GM12878 (cell line): ENCODE measurements around the gene TM4SF18. TPM values are rescaled to one million over a fixed set of nuclear protein-coding genes. Genes with fewer than 3 reads are reported as not detected.

Experiments
- ATAC-seq: fragments of 200-7000 bp; cut with Tn5 transposase; 3 replicates; pipeline ENCODE4 v1.9.1; 2020; ENCODE audit warnings: mild to moderate bottlenecking, moderate library complexity
- BruUV-seq: library from RNA; stranded (reverse); fragments of 400-500 nt; replicated peaks from 2 replicates; lab custom pipeline; 2021; lab: Mats Ljungman, UMichigan
- CTCF ChIA-PET: fragments of 300-600 bp; sonication (Branson Sonifier 250); formaldehyde crosslinking; extraction: SDS; loops from one replicate; lab custom pipeline; 2021; ENCODE audit warnings: inconsistent platforms; lab: Yijun Ruan, JAX
- POLR2A ChIA-PET: fragments of 350-600 bp; formaldehyde crosslinking; extraction: SDS; loops from one replicate; lab custom pipeline; 2021; ENCODE audit warnings: inconsistent platforms; lab: Charles Lee
- RAD21 ChIA-PET: fragments of 300-600 bp; sonication (Branson Sonifier 250); formaldehyde crosslinking; loops from one replicate; lab custom pipeline; 2023; ENCODE audit warnings: antibody characterized with exemption; ENCODE audit not compliant: unreplicated experiment; lab: Charles Lee
- SMC1A ChIA-PET: fragments of 300-600 bp; sonication (Branson Sonifier 250); formaldehyde crosslinking; loops from one replicate; lab custom pipeline; 2023; ENCODE audit not compliant: unreplicated experiment, uncharacterized antibody; lab: Charles Lee
- DNase-seq: peaks from one replicate; pipeline ENCODE4 v3.0.0-alpha.2; 2011; ENCODE audit warnings: low read depth, low spot score
- FAIRE-seq: peaks from 3 replicates; lab custom pipeline; 2011; peaks lifted over from hg19 to GRCh38; lab: Jason Lieb, UNC
- H2AFZ ChIP-seq: 2 replicates; pipeline ENCODE4 v1.6.0; 2011; ENCODE audit warnings: low read depth, low read length, control low read depth; ENCODE audit not compliant: control insufficient read depth
- H3K27ac ChIP-seq: 2 replicates; pipeline ENCODE4 v1.5.1; 2011; ENCODE audit warnings: control low read depth; ENCODE audit not compliant: control insufficient read depth, insufficient read depth
- H3K27me3 ChIP-seq, 2 experiments: replicated peaks in 1 of 2; 2 replicates each; pipeline versions ENCODE4 v1.6.0 to v1.6.1; 2011; ENCODE audit warnings: low read length in 1 of 2; ENCODE audit not compliant: control insufficient read depth in 2 of 2, insufficient read depth in 2 of 2
- H3K36me3 ChIP-seq, 2 experiments: 2 replicates each; pipeline ENCODE4 v1.5.1; 2011; ENCODE audit warnings: low read length in 1 of 2; ENCODE audit not compliant: control insufficient read depth in 2 of 2, insufficient read depth in 2 of 2
- H3K4me1 ChIP-seq: 2 replicates; pipeline ENCODE4 v1.6.1; 2011; ENCODE audit warnings: mild to moderate bottlenecking, low read length, moderate library complexity, mixed read lengths; ENCODE audit not compliant: control insufficient read depth, insufficient read depth
- H3K4me2 ChIP-seq: 2 replicates; pipeline ENCODE4 v1.6.0; 2011; ENCODE audit warnings: control low read depth; ENCODE audit not compliant: control insufficient read depth, insufficient read depth
- H3K4me3 ChIP-seq: fragments of 200-600 bp; sonication (generic); 2 replicates; pipeline ENCODE4 v1.5.1; 2016
- H3K79me2 ChIP-seq: 2 replicates; pipeline ENCODE4 v1.6.0; 2011; ENCODE audit warnings: low read length; ENCODE audit not compliant: control insufficient read depth, insufficient read depth
- H3K9ac ChIP-seq: 2 replicates; pipeline ENCODE4 v1.8.0; 2011; ENCODE audit warnings: low read length, control low read depth, mixed read lengths; ENCODE audit not compliant: control insufficient read depth, insufficient read depth
- H3K9me3 ChIP-seq: replicated peaks from 3 replicates; pipeline ENCODE4 v1.5.1; 2011; ENCODE audit warnings: mild to moderate bottlenecking, low read length; ENCODE audit not compliant: control insufficient read depth, insufficient read depth
- H4K20me1 ChIP-seq: 2 replicates; pipeline ENCODE4 v1.6.0; 2011; ENCODE audit not compliant: control insufficient read depth, insufficient read depth
- E2F8 ChIP-seq: fragments of 450-650 bp; IDR thresholded peaks from 2 replicates; pipeline ENCODE4 v1.6.1; 2018; ENCODE audit warnings: mild to moderate bottlenecking, low read depth, moderate library complexity; ENCODE audit not compliant: partially characterized antibody
- RAD51 ChIP-seq: fragments of 450-650 bp; IDR thresholded peaks from 2 replicates; pipeline ENCODE4 v1.6.1; 2016; ENCODE audit warnings: moderate library complexity, mild to moderate bottlenecking, inconsistent platforms
- RUNX3 ChIP-seq: IDR thresholded peaks from 2 replicates; pipeline ENCODE4 v1.6.1; 2012; ENCODE audit warnings: low read length, inconsistent platforms
- WGBS: methylation state at CpG from one replicate; pipeline ENCODE4 v1.1.6; 2016; ENCODE audit warnings: low lambda C conversion rate; ENCODE audit not compliant: insufficient replicate concordance, insufficient coverage; ENCODE audit errors: missing lambda C conversion rate; 5-methylcytosine and 5-hydroxymethylcytosine counted together
- in situ Hi-C: fragments of 300-500 bp; cut with MboI; formaldehyde crosslinking; loops from 9 replicates; pipeline ENCODE4 v1.14.3; 2018; ENCODE audit warnings: mixed read lengths
- intact Hi-C: fragments of 100-400 bp; cut with micrococcal nuclease; formaldehyde crosslinking; loops from one replicate; pipeline ENCODE4 v1.14.2; 2022; ENCODE audit not compliant: unreplicated experiment
- polyA plus RNA-seq, 11 experiments: library from polyadenylated mRNA; depleted of rRNA in 4 of 11; unstranded in 6 of 11; stranded (reverse) in 5 of 11; fragments of >200 nt; fragmentation: Nextera tagmentation in 4 of 11; fragmentation: Illumina TruSeq in 1 of 11; extraction: Ambion mirVana in 4 of 11; extraction: Trizol in 1 of 11; gene quantifications; 1 replicate in 1 of 11; 2 replicates in 10 of 11; pipeline versions ENCODE4 v1.2.1 to v1.2.3, GENCODE V29; 2011 to 2016; ENCODE audit warnings: inconsistent platforms in 2 of 11, missing spikeins in 2 of 11, low read depth in 1 of 11
- total RNA-seq, 4 experiments: library from RNA; depleted of rRNA in 3 of 4; stranded (reverse); fragments of >200 nt in 3 of 4; fragmentation: Illumina TruSeq in 1 of 4; extraction: Trizol in 1 of 4; gene quantifications; 2 replicates each; pipeline versions ENCODE4 v1.2.1 to v1.2.3, GENCODE V29; 2013 to 2021

Gene TM4SF18
- total and polyA plus RNA-seq, 10 of the 15 experiments (the other 5 are each of a cell fraction or from before 2014, with no cell fraction given), result 0.01 TPM; not detected in 9

- no peak overlapping the region for H3K9ac ChIP-seq
- ChIA-PET SMC1A (interaction anchor here (1.2 to 6.5 kb wide), 4 partner anchors 15 to 322 kb away, joined by 3 to 36 read pairs (median 4); no protein-coding TSS in a partner anchor), CTCF (interaction anchor here (0.6 to 1.1 kb wide), 3 partner anchors 9 to 324 kb away, joined by 4 read pairs; no protein-coding TSS in a partner anchor), POLR2A (no interaction called here), RAD21 (no interaction called here)
- FAIRE-seq, result peak; percentile 89
- in situ Hi-C loops, result loop anchor here (10.0 kb wide), 1 partner anchor 413 kb away; the partner anchor contains the start of gene CPA3
- peak; percentile 5 for DNase-seq
- H3K4me3 ChIP-seq, result no peak overlapping the region
- no TSS peak for BruUV-seq
- 14% methylated on average over 3 of the region's 3 CpGs for WGBS
- H3K4me2 ChIP-seq, result peak overlapping the region; percentile 40; the same call in 1 of the 2 replicates
- no peaks in the 10 kb centered on the region for H3K36me3 ChIP-seq
- no peak overlapping the region for H3K27ac ChIP-seq
- peak overlapping the region; percentile 71 for H2AFZ ChIP-seq
- H3K9me3 ChIP-seq, result no peaks in the 10 kb centered on the region
- H4K20me1 ChIP-seq, result no peaks in the 10 kb centered on the region
- ATAC-seq, result peak; percentile 58; the same call in 2 of the 3 replicates
- TF ChIP-seq RAD51, result no peak
- peak; percentile 59 for TF ChIP-seq RUNX3
- peaks cover 4% of the 10 kb centered on the region; the same call in 1 of the 2 replicates for H3K4me1 ChIP-seq
- no peaks in the 10 kb centered on the region for H3K27me3 ChIP-seq
- H3K79me2 ChIP-seq, result no peaks in the 10 kb centered on the region
- intact Hi-C loops, result loop anchor here (10.0 kb wide), 1 partner anchor 413 kb away; the partner anchor contains the start of gene CPA3
Measured at GRCh38 chr3:149277331-149277813, 56.1 kb downstream of the TM4SF18 start.

- Histone ChIP-seq H3K9me3 (no peaks in the 10 kb centered on the region), H3K4me1 (peaks cover 4% of the 10 kb centered on the region; the same call in 1 of the 2 replicates), H3K9ac (no peak overlapping the region), H4K20me1 (no peaks in the 10 kb centered on the region), H3K36me3 (no peaks in the 10 kb centered on the region), H3K4me2 (no peak overlapping the region), H3K27me3 (no peaks in the 10 kb centered on the region), H3K27ac (no peak overlapping the region), H2AFZ (no peak overlapping the region), H3K4me3 (no peak overlapping the region), H3K79me2 (no peaks in the 10 kb centered on the region)
- no peak for FAIRE-seq
- no peak for ATAC-seq
- WGBS, result 83% methylated on average over 3 of the region's 3 CpGs
- ChIA-PET SMC1A (interaction anchor here (1.2 to 6.4 kb wide), 3 partner anchors 156 to 322 kb away, joined by 4 to 86 read pairs (median 18); no protein-coding TSS in a partner anchor), POLR2A (no interaction called here), CTCF (interaction anchor here (1.1 to 6.3 kb wide), 5 partner anchors 11 to 324 kb away, joined by 4 to 168 read pairs (median 5); no protein-coding TSS in a partner anchor), RAD21 (interaction anchor here (2.3 to 4.6 kb wide), 2 partner anchors 156 to 322 kb away, joined by 24 to 38 read pairs; no protein-coding TSS in a partner anchor)
- BruUV-seq, result no TSS peak
- TF ChIP-seq E2F8, result no peak
- DNase-seq, result no peak
- intact Hi-C loops, result loop anchor here (10.0 kb wide), 1 partner anchor 412 kb away; the partner anchor contains the start of gene CPA3
- in situ Hi-C loops, result loop anchor here (10.0 kb wide), 1 partner anchor 412 kb away; the partner anchor contains the start of gene CPA3
Measured at GRCh38 chr3:149276619-149277018, 56.8 kb downstream of the TM4SF18 start.
